HG02623 (cell line): ENCODE data around the gene MYH15.

Experiments used
- ATAC-seq: cut with Tn5 transposase; IDR thresholded peaks from one replicate; pipeline ENCODE4 v1.9.1; 2021; ENCODE audit warnings: moderate library complexity; ENCODE audit not compliant: unreplicated experiment

Gene MYH15

DNA sequence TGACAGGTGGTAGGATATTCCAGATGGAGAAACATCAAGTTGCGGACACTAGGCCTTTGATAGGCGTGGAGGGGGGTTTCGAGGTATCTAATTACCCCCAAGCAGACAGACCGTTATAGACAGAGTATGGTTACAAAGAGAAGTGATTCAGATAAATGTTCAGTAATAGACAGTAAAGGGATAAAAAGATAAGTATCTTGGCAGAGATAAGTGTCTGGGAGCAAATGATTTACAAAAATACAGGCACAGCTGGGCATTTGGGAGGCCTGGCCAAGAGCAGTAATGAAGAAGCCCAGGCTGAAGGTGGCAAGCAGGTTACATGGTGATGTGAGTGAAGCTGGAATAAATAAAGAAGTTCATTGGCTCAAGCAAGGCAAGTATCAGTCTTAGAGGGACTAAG, 659 bp upstream of the MYH15 start:
- ATAC-seq, result no peak

DNA sequence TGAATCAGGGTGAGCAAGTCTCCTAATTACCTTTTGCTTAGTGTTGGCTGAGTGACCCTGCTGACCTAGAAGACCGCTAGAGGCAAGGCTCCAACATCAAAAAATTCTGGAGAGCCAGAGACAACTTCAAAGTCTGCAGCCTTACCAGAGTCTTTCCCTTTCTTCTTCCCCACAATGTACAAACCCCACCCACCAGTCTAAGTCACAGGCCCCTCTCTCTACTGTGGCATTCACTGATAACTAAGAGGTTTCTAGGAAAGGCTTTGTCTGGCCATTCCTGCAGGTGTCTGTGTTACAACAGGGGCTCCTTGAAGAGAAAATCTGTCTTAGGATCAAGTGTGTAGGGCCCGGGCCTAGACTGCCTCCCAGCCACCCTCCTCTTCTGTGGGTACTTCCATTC, 525 bp downstream of the MYH15 start:
- no peak for ATAC-seq

DNA sequence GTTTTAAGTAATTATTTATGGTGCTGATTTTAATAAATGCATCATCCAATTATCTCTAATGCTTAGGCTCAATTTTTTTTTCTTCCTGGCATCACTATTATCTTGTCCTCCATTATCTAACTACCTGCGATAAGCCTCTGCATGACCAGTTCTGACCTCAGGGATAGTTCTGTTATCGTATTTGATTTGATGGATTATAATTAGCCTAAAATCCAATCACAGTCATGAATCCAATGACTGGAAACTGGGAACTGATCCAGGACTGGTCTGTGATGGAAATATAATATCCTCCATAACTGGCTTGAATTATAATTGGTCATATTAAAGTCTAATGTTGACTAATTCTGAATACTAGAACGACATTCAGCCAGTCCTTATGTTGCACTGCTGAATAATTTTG, 1.1 kb downstream of the MYH15 start:
- no peak for ATAC-seq

DNA sequence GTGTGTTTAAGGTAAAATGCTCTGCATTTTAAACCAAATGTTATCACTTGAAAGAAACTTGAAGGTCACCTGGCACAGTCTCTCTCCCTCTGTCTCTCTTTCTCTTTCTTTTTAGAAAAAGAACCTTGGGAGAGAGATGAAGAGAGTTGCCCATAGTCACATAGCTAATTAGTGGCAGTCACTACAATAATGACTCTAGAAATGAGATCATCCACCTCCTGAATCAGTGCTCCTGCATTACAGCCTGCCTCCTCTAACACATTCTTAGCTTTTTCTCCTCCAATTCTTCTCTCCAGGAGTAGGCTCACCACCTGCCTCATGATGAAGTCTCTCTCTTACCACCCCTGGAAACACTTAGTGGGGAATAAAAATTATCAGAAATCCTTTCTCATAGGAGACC, 2.5 kb downstream of the MYH15 start:
- ATAC-seq, result no peak

DNA sequence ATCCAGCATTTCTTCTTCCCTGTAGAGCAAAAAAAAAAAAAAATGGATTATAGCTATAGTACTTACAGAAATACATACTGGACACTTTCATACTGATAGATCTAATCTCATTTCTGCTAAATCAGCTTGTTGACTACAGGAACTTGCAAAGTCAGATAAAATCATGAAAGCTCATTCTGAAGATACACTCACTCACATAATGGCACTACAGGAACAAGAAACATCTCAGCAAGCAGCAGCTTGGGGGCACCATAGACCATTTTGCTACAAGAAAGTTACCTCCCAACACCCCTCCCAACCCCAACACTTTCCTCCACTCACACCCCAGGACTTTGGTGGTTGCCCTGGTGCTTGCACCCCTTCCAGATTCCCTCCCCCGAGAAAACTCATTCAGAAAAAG, 4.6 kb downstream of the MYH15 start:
- no peak for ATAC-seq

DNA sequence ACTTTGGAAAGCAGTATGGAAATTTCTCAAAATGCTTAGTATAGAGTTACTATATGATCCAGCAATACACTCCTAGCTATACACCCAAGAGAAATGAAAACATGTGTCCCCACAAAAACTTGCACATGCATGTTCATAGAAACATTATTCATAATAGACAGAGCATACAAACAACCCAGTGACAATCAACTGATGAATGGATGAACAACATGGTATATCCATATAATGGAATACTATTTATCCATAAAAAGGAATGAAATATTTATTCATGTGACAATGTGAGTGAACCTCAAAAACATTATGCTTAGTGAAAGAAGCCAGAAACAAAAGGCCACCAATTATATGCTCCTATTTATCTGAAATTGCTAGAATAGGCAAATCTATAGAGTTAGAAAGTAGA, 6.7 kb downstream of the MYH15 start:
- no peak for ATAC-seq

DNA sequence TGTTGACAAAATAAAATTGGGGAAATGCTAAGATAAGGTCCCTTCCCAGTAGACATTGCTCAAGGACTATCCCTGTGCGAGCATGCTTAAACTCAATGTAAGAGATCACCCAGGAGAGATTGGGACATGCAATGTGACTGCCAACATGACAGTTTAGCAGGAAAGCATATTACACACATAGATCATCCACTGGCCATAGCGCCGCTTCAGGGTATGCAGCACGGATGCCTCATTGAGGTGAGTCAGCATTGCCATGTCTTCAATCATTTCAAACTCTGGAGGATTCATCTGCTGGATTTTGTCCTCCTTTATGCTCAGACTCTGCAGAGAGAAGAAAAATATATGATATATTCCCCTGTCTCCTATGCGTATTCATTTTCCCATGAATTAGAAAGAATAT, 8.9 kb downstream of the MYH15 start:
- ATAC-seq, result no peak

DNA sequence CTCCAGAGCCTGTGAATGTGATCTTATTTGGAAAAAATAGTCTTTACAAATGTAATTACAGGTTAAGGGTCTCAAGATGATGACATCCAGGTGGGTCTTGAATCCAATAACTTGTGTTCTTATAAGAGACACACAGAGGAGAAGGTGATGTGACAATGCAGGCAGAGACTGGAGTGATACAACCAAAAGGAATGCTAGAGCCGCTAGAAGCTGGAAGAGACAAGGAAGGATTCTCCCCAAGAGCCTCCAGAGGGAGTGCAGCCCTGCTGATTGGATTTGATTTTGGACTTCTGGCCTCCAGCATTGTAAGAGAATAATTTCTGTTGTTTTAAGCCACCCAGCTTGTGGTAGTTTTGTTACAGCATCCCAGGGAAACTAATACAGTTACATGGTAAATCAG, 9.7 kb downstream of the MYH15 start:
- no peak for ATAC-seq

DNA sequence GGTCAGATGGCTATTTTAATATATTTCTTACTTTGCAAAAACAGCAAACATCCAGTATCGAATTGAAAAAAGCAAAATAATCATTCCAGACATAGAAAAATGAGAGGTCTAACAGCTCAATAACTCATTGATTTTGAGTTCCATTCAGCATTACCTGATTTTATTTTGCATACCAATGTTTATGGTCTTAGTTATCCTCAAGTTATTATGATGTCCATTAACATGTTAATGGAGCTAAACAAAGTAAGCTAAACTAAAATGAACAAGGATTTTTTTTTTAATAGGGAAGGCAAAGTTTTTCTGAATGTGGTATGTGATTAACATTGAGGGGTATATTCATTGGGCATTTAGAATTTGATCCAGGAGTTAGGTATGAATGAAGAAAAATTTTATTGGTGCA, 13.1 kb downstream of the MYH15 start:
- no peak for ATAC-seq

DNA sequence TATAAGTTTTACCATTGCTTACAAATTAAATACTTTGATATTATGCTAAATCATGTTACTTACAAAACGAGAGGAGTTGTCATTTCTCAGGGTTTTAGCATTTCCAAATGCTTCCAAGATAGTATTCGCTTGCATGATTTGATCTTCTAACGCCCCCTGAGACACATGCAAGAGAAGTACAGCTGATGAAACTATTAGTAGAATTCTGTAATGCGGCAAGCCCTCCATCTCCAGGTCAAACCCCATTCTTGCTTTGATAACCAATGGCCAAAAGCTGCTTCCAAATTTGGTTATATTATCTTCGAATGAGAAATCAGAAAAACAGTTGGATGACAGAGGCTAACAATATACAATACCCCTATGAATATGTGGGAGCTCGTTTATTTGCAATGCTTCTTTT, 14.7 kb downstream of the MYH15 start:
- no peak for ATAC-seq

DNA sequence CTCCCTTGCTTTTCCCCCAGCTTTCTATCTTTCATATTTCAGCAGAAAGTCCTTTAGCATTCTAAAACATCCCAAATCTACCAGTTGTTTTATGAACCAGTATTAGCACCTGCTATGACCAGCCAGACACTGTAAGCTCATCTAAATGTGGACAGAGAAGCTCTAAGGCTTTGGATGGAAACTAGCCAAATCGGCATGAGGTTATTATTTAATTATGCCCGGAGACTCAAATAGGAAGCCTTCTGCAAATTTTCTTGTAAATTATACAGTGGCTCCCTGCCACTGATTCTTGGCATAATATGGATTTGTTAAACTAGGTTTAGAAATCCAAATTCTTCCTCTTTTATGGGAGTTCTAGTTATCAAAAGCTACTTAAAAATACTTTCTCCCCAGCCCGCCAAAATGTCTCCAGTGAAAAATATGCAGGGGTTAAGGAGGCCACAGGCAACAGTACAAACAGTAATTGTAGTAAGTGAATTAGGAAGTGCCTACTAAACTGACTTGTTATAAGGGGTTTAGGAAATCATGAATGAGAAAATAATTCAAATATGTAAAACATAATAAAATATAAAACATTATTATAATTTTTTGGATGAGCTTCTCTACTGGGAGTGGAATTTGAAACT, 15.4 kb downstream of the MYH15 start:
- no peak for ATAC-seq

DNA sequence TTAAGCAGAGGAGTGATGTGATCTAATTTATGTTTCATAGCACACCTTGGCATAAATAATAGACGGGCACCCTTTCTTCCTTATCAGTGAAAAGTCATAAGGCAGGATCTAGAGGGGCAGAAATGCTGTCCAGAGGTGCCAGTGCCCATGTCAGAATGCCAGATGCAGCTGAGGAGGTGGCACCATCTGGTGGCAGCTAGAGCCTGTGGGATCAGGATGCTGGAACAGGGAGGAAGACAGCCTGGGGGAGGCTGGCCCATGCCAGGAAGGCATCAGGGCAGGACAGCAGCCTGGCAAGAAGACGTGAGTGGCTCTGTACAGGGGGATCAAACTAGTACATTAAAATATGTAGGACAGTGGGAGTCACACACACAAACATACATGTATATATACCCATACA, 16.5 kb downstream of the MYH15 start:
- no peak for ATAC-seq

DNA sequence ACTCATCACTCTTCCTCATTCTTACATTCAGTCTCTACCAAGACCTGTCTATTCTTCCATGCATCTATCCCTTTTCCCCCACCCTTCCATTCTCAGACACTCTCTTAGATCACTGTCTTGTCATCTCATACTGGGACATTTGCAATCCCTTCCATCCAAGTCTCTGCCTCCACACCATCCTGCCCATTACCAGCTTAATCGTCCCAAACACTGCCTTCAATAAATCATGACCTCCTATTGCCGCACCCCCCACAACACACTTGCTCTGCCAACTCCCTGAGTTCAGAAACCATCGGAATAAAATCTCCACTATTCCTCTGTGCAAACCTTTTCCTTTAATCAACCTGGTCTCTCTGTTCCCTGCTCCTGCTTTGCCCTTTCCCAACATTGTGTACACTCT, 18.9 kb downstream of the MYH15 start:
- ATAC-seq, result no peak

DNA sequence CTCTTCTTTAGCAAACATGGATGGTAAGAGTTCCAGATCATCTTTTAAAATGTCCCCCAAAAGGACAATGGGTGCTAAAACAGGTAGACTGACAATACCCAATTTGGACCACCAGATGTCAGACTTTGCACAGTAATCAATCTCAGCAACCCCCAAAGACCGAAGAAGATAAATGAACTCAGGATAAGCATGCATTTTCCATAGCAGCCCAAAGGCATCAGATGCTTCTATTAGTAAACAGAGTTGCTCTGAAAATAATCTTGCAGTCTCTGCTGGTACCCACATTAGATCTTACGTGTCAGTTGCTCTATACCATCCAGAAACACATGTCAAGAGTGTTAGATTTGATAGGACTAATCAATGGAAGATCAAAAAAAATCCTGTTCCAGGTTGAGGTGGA, 20.6 kb downstream of the MYH15 start:
- no peak for ATAC-seq

DNA sequence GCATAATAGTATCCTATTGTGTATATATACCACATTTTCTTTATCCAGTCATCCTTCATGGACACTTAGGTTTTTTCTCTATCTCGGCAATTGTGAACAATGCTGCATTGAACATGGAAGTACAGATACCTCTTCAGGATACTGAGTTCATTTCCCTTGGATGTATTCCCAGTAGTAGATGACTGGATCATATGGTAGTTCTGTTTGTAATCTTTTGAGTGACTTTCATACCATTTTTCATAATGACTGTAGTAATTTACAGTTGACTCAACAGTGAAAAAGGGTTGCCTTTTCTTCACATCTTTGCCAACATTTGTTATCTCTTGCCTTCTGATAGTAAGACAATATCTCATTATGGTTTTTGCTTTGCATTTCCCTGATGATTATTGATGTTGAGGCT, 21.8 kb downstream of the MYH15 start:
- ATAC-seq, result no peak

DNA sequence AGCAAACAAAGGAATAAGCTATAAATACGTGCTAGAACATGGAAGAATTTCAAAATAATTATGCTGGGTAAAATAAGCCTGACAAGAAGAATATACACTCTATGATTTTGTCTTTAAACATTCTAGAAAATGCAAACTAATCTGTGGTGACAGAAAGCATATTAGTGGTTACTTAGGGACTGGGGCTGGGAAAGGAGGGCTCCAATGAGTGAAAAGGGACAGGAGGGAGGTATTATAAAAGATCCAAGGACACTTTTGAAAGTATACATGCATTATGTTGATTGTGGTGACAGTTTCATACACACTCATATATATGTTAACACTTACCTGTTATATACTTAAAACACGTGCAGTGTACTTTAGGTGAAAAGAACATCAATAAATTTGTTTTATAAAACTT, 23.0 kb downstream of the MYH15 start:
- ATAC-seq, result no peak

DNA sequence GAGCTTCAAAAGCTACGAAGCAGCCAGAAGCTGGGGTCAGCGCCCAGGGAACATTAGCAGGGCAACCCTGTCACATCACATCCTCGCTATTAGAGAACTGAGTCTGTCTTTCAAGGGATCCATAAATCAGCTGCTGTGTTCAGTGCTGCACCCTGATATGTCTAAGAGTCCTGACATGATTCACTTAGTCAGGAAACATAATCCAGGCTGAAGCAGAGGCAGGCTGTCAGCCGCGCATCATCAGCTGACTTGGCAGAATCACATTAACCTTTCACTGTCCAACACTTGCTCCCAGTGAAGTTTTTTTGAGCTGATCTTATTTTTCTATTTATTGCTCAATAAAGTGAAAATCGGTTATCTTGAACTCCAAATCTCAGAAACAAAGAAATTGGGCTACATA, 23.5 kb downstream of the MYH15 start:
- no peak for ATAC-seq

DNA sequence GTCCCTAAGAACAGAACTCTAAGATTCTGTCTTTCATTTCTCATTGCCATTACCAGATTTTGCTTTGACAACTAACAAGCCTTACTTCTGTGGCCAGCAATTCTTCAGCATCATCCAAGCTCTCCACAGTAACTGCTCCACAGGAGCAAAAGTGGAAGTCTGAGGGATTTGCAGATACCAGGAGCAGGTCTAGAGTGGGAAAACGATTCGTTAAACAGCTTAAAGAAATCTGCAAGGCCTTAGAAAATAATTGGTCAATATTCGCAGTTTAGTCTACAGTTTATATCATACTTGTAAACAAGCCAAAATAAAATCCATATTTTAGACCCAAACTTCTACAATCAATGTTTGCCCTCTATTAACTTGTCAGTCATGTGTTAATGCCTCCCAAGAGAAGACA, 24.1 kb downstream of the MYH15 start:
- ATAC-seq, result no peak

DNA sequence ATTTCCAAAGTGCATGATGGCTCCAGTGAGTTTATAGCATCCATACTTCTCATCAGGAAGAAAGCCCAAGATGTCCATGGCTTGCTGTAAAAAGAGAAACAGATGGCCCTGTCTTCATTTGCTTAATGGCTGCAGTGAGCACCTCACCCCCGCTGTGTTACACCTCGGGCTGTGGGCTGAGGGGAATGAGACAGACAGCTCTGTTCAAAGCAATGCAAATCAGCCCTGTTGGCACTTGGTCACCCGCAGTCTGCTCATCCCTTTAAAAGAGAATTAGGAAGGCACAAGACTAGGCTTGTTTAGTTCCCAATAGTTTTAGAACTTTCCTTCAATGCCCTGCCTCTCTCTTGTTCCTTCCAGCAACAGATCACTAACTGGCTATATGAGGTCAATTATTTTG, 25.2 kb downstream of the MYH15 start:
- no peak for ATAC-seq

DNA sequence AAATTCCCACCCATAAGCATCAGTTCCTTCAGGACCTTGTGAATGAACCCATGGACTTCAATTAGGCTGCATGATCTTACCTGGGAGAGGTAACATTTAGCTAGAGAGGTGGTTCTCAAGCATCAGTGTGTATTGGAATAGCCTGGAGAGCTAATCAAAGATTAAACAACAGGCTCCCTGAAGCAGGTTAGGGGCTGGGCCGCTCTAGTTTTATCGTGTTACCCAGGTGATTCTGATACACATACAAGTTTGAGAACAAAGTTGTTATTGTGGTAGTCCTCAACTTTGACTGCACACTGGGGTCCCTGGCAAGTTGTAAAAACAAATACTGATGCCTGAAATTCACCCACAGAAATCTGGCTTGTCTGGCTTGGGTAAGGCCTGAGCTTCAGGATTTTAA, 31.2 kb downstream of the MYH15 start:
- no peak for ATAC-seq

DNA sequence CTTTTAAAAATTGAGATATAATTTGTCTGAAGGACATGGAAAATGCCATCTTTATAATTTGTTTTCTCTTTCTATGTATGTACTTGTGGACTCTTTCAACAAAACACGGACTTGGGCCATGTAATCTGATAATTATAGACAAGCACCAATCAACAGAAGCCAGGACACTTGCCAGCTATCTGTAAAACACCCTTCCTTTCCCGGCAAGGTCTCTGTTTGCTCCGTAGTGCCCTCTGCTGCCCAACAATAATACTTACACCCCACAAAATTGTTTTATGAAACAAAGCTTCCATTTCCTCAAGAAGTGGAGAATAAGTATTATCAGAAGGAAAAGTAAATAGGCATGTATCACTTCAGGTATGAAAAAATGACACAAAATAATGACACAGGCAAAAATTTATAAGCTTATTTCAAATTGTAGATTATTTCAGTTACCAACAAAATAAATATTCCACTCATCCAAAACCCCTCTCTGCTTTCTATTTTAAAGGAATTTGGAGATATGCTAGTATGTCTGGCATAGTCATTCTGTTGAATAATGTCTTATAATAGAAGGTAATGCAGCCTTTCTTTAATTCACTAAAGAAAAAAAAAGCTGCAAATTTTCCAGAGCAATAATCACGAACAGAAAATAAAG, 32.8 kb downstream of the MYH15 start:
- peak; percentile 60 for ATAC-seq

DNA sequence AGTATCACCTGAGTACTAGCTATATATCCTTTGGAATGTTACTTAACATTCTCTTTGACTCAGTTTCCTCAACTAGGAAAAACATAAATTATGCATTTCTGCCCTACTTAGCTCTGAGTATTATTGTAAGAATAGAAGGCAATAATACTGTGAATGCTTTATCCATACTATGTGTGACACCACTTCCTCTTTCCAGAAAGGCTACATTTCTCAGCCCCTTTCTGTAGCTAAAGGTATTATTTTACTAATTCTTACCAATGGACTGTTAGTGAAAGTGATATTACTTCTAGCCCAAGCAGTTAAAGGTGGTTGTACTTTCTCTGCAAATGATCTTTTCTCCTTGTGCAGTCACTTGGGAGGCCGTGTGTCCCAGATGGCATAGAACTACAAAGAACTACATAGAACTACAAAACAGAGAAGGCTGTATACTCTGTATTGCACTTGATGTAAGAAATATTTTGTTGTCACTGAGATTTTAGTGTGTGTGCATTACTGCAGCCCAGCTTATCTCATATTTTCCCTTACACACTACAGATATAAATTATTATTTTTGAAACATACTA, 35.1 kb downstream of the MYH15 start:
- no peak for ATAC-seq

DNA sequence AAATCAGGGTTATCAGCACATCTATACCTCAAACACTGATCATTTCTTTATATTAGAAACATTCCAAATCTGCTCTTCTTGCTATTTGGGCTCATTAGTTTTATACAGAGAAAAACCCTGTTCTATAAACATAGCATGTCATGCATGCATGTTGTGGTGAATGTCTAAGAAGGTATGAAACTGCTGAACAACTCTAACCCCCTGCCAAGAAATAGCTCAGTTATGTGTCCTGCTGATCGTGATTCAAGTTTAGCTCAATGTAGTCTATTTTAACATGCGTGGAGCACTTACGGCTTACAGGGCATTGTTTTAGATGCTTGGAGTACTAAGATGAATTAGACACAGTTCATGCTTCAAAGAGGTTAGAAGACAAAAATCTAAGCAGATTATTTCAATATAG, 35.8 kb downstream of the MYH15 start:
- no peak for ATAC-seq
